ENCODE data around the gene CDH4. TPM values are rescaled to one million over a fixed set of nuclear protein-coding genes. Genes with fewer than 3 reads are reported as not detected.

Gene CDH4
- total and polyA plus RNA-seq, 2 of the 13 experiments (the other 11 are each of a cell fraction or from before 2014, with no cell fraction given), result not detected

- no peak for TF ChIP-seq ZNF646 (CRISPR knock-in tag; IDR thresholded peaks at IDR 0.05)
Measured at GRCh38 chr20:61873651-61874420, 621.8 kb downstream of the CDH4 start (continued).

DNA sequence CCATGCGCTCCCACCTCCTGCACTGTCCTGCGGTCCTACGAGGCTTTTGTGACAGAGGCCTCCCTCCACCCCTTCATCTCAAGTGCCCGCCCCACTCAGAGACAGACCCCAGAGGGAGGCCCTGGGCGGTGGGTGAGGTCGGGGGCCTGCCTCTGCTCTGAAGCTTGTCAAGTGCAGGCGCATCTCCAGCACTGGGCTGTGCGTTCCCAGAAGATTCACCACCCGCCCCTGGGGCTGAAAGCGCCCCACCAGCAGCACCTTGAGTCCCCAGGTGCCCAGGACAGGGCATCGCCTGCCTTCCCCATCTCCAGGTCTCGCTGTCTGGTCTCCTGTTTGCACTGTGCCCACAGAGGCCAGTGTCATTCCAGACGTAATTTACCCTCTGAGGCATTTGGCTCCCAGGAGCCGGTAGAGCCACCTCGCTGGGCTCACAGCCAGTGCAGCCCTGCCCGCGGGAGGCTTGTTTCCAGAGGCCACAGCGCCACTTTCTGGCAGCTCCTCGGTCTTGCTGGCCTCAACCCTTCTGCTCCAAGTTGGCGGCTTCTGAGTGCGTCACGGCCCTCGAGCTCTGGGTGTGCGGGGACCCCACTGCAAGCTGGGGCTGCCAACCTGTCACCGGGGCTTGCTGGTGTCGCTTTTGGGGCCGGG, 622.5 kb downstream of the CDH4 start:
- Histone ChIP-seq H3K9me3 (ENCODE audit: low read length) (peaks cover 6% of the 10 kb centered on the region; the same call in 1 of the 2 replicates), H3K36me3 (replicated peaks in 1 of 2; ENCODE audit: control insufficient read depth in 1 of 2, insufficient read depth in 2 of 2, low read length in 2 of 2) (no peaks in the 10 kb centered on the region), H4K20me1 (ENCODE audit: insufficient read depth, low read length) (no peaks in the 10 kb centered on the region), H3K79me2 (ENCODE audit: insufficient read depth, low read length) (no peaks in the 10 kb centered on the region), H3K4me2 (ENCODE audit: low read depth, low read length) (no peak overlapping the region), H3K4me3 (replicated peaks in 1 of 3; ENCODE audit: insufficient read depth in 1 of 3, low read depth in 2 of 3, low read length in 3 of 3) (no peak overlapping the region), H3K9ac (ENCODE audit: insufficient read depth, low read depth, low read length) (no peak overlapping the region), H3K27me3 (ENCODE audit: control insufficient read depth in 1 of 2, insufficient read depth in 2 of 2, low read length in 2 of 2) (peaks cover 35 to 93% of the 10 kb centered on the region in 2 experiments), H3K27ac (ENCODE audit: extremely low read length, insufficient read depth, low read length) (no peak overlapping the region), H2AFZ (ENCODE audit: low read length) (no peak overlapping the region), H3K4me1 (ENCODE audit: insufficient read depth, low read length) (no peaks in the 10 kb centered on the region)
- ChIA-PET CTCF (ENCODE audit: low intra/inter-chr PET ratio, low total read pairs) (no interaction called here), POLR2A (no interaction called here)
- intact Hi-C loops (cut with micrococcal nuclease; ENCODE audit: unreplicated experiment), result no loop called here
- ATAC-seq (peak; percentile 70), DNase-seq (ENCODE audit: low spot score) (peak; percentile 25), FAIRE-seq (no peak)
- 12% methylated on average over 25 of the region's 27 CpGs for WGBS (ENCODE audit: low lambda C conversion rate)
- in situ Hi-C loops (cut with HindIII; ENCODE audit: extremely low pct_ligation_motif_present, low pct_unique_long_range_greater_than_20kb), result loop anchor here (25.0 kb wide), 1 partner anchor 1812 kb away; no protein-coding TSS in a partner anchor
- no TSS peak for BruUV-seq (replicated peaks)
- no peak for TF ChIP-seq HNRNPK (IDR thresholded peaks at IDR 0.05; ENCODE audit: low read depth, low read length, poor library complexity, severe bottlenecking)
- no peak for TF ChIP-seq E2F2 (CRISPR knock-in tag; IDR thresholded peaks at IDR 0.05; ENCODE audit: borderline replicate concordance)
- TF ChIP-seq SRSF4 (IDR thresholded peaks at IDR 0.05; ENCODE audit: low read depth, low read length, poor library complexity, severe bottlenecking), result no peak
- no peak for TF ChIP-seq ZNF800 (CRISPR knock-in tag; IDR thresholded peaks at IDR 0.05)
- TF ChIP-seq, protein P1, sequence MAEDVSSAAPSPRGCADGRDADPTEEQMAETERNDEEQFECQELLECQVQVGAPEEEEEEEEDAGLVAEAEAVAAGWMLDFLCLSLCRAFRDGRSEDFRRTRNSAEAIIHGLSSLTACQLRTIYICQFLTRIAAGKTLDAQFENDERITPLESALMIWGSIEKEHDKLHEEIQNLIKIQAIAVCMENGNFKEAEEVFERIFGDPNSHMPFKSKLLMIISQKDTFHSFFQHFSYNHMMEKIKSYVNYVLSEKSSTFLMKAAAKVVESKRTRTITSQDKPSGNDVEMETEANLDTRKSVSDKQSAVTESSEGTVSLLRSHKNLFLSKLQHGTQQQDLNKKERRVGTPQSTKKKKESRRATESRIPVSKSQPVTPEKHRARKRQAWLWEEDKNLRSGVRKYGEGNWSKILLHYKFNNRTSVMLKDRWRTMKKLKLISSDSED (CRISPR knock-in tag; IDR thresholded peaks at IDR 0.05), result no peak
- TF ChIP-seq ZNF124 (CRISPR knock-in tag; IDR thresholded peaks at IDR 0.05), result no peak
- no peak for TF ChIP-seq ZNF432 (CRISPR knock-in tag; IDR thresholded peaks at IDR 0.05; ENCODE audit: borderline replicate concordance)
- TF ChIP-seq ZNF567 (CRISPR knock-in tag; IDR thresholded peaks at IDR 0.05; ENCODE audit: borderline replicate concordance), result no peak

Measured in HepG2 (cell line).